Glutamatergic neuron (in vitro differentiated cells): ENCODE data around the gene AKR7A2. TPM values are rescaled to one million over a fixed set of nuclear protein-coding genes. Genes with fewer than 3 reads are reported as not detected.
A peak's percentile ranks its signal among the peaks of the same experiment; 100 is the strongest.
"Not testable (repeated sequence)": the region's sequence is repeated elsewhere in the genome, so short reads cannot be mapped to it uniquely, and the experiment has no call there.

Experiments used
- DNase-seq: peaks from one replicate; pipeline ENCODE4 v3.0.0; 2022
- H3K27ac Mint-ChIP-seq: one replicate; pipeline ENCODE4 v1.8.0; 2020; ENCODE audit warnings: mild to moderate bottlenecking, mixed read lengths, inconsistent platforms; ENCODE audit not compliant: unreplicated experiment
- H3K27me3 Mint-ChIP-seq: one replicate; pipeline ENCODE4 v1.8.0; 2020; ENCODE audit warnings: mild to moderate bottlenecking, moderate library complexity, mixed read lengths, inconsistent platforms; ENCODE audit not compliant: unreplicated experiment
- H3K36me3 Mint-ChIP-seq: one replicate; pipeline ENCODE4 v1.8.0; 2020; ENCODE audit warnings: mild to moderate bottlenecking, mixed read lengths, inconsistent platforms; ENCODE audit not compliant: unreplicated experiment
- H3K4me1 Mint-ChIP-seq: one replicate; pipeline ENCODE4 v1.8.0; 2020; ENCODE audit warnings: mild to moderate bottlenecking, low read depth, mixed read lengths, inconsistent platforms; ENCODE audit not compliant: unreplicated experiment
- H3K4me3 Mint-ChIP-seq: one replicate; pipeline ENCODE4 v1.8.0; 2020; ENCODE audit warnings: mild to moderate bottlenecking, mixed read lengths, inconsistent platforms; ENCODE audit not compliant: unreplicated experiment
- H3K9me3 Mint-ChIP-seq: one replicate; pipeline ENCODE4 v1.8.0; 2020; ENCODE audit warnings: mild to moderate bottlenecking, moderate library complexity, mixed read lengths, inconsistent platforms; ENCODE audit not compliant: unreplicated experiment
- total RNA-seq: library from RNA; stranded (reverse); fragmentation: NEBNext Ultra II Directional; extraction: Animal tissue kit (Norgen Biotek cat#: 25700); gene quantifications from one replicate; pipeline ENCODE4 v1.2.1, GENCODE V29; 2021; ENCODE audit not compliant: unreplicated experiment
- TF ChIP-seq, protein P1 (sequence below): fragments of 200-600 bp; sonication (generic); IDR thresholded peaks from one replicate; pipeline ENCODE4 v1.5.0; 2021; ENCODE audit not compliant: partially characterized antibody, unreplicated experiment

AKR7A2 gene
- total RNA-seq, 1 donor from 2014 or later = 35.7 TPM

DNA sequence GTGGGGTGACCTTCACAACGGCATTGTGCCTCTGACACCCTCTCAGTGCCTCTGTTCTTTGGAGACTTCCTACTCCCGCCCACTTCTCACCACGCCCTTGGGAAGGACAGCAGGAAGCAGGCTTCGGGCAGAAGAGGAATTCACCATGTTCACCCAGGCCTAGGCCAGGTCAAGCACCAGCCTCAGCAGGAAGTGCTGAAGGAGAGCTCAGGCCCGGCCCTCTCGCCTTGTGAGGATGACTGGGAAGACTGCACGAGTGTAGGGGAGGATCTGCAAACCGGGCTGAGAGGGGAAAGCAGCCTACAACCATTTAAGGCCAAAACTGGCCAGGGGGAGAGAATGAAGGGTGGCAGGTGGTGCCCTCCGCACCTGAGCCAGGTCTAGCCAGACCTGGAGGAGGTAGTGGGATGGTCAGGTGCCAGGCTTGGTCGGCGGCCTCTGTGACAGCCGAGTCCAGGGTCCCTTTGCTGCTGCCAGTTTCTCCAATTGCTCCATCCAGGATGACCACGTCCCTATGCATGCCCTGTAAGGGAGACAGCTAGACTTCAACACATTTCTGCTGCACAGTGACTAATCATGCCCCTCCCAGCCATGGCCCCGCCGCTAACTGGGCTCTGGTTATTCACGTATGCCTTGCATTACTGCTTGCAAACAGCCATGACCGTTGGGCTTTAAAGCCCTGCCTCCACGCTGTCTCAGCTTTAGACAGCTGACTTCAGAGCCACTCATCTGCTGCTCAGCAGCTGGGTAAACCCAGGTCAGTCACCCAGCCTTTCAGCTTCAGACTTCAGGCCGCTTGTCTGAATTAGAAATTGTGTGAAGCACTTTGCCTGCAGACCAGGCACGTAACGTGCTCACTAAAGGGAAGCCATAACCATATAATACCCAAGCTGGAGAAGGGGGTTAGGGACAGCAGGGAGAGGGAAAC lies 51.5 kb downstream of the AKR7A2 start:
- peaks cover 1% of the 10 kb centered on the region for H3K9me3 Mint-ChIP-seq
- DNase-seq = no peak
- H3K36me3 Mint-ChIP-seq = no peaks in the 10 kb centered on the region
- no peak overlapping the region for H3K27ac Mint-ChIP-seq
- H3K4me3 Mint-ChIP-seq = no peak overlapping the region
- TF ChIP-seq, protein P1, sequence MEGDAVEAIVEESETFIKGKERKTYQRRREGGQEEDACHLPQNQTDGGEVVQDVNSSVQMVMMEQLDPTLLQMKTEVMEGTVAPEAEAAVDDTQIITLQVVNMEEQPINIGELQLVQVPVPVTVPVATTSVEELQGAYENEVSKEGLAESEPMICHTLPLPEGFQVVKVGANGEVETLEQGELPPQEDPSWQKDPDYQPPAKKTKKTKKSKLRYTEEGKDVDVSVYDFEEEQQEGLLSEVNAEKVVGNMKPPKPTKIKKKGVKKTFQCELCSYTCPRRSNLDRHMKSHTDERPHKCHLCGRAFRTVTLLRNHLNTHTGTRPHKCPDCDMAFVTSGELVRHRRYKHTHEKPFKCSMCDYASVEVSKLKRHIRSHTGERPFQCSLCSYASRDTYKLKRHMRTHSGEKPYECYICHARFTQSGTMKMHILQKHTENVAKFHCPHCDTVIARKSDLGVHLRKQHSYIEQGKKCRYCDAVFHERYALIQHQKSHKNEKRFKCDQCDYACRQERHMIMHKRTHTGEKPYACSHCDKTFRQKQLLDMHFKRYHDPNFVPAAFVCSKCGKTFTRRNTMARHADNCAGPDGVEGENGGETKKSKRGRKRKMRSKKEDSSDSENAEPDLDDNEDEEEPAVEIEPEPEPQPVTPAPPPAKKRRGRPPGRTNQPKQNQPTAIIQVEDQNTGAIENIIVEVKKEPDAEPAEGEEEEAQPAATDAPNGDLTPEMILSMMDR = no peak
- H3K4me1 Mint-ChIP-seq = no peaks in the 10 kb centered on the region
- peaks cover 3% of the 10 kb centered on the region for H3K27me3 Mint-ChIP-seq

DNA sequence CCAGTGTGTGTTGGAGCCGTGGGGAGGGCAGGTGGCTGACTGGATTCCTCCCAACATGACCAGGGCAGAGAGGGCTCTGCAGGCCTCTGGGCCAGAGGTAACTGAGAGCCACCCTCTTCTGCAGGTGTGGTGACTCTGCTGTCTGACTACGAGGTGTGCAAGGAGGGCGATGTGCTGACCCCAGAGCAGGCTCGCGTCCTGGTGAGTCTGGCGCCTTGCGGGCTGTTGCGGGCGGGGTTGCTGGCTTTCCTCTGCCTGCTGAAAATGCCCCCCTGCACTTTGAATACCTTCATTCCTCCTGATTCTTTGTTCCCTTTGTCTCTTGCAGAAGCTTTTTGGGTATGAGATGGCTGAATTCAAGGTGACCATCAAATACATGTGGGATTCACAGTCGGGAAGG lies 53.6 kb downstream of the AKR7A2 start:
- Mint-ChIP-seq H3K9me3 (peaks cover 1% of the 10 kb centered on the region), H3K27ac (no peak overlapping the region), H3K4me1 (no peaks in the 10 kb centered on the region), H3K27me3 (peaks cover 5% of the 10 kb centered on the region), H3K4me3 (no peak overlapping the region), H3K36me3 (no peaks in the 10 kb centered on the region)
- no peak for DNase-seq
- TF ChIP-seq, protein P1 = no peak

DNA sequence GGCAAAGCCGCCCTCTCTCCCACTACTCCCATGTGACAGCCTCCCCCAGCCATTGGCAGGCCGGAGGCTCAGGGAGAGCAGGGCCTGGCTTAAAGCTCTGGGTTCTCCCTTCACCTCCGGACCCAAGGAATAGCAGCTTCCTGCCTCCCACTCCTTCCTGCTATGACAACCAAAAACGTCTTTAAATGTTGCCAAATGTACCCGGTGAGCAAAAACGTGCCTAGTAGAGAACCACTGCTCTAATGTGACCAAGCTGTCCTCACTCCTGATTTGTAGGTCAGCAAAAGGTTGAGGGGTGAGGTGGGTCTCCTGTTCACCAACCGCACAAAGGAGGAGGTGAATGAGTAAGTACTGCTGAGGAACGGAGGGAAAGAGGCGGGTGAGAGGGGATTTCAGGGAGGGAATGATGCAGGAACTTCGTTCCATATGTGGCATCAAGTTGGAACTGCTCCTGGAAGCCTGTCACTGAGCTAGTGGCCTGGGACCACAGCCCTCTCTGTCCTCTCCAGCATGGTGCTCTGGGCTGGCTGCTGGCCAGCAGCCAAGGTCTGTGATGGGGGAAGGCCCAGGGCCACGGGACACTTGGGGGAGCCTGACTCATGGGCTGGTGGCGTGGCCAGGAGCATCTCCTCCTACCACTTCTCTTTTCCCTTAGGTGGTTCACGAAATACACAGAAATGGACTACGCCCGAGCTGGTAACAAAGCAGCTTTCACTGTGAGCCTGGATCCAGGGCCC lies 54.6 kb downstream of the AKR7A2 start:
- TF ChIP-seq, protein P1 = no peak
- H3K27me3 Mint-ChIP-seq = peaks cover 1% of the 10 kb centered on the region
- H3K9me3 Mint-ChIP-seq = peaks cover 5% of the 10 kb centered on the region
- no peak for DNase-seq
- no peak overlapping the region for H3K4me3 Mint-ChIP-seq
- H3K36me3 Mint-ChIP-seq = no peaks in the 10 kb centered on the region
- H3K4me1 Mint-ChIP-seq = peaks cover 4% of the 10 kb centered on the region
- peak overlapping the region; percentile 31 for H3K27ac Mint-ChIP-seq

DNA sequence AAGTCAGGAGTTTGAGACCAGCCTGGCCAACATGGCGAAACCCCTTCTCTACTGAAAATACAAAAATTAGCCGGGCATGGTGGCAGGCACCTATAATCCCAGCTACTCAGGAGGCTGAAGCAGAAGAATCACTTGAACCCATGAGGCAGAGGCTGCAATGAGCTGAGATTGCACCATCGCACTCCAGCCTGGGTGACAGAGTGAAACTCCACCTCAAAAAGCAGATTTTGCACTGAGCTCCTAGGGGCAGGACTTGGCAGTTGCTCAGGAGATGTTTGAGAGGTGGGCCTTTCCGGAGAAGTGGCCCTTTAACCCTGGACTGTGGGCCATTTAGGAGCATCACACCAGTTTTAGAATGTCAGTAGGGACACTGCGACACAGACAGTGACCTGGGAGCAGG lies 55.6 kb downstream of the AKR7A2 start:
- not testable (repeated sequence) for H3K27me3 Mint-ChIP-seq, H3K4me3 Mint-ChIP-seq, H3K36me3 Mint-ChIP-seq, DNase-seq, H3K9me3 Mint-ChIP-seq, H3K4me1 Mint-ChIP-seq, H3K27ac Mint-ChIP-seq

DNA sequence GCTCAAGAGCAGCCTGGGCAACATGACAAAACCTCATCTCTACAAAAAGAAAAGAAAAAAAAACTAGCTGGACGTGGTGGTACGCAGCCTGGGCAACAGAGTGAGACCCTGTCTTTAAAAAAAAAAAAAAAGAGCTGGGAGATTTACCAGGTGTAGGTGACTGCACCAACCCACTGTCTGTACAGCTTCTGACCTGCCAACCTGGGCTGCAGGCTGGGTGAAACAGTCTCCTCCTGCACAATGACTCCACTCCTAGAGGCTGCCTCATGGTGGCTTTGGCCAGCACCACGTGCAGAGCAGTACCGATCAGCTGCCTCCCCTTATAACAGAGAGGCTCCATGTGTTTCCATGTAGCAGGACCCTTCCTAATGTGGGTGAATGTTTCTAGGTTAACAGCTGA lies 56.7 kb downstream of the AKR7A2 start:
- H3K4me1 Mint-ChIP-seq = peaks cover 8% of the 10 kb centered on the region
- peaks cover 1% of the 10 kb centered on the region for H3K27me3 Mint-ChIP-seq
- no peak overlapping the region for H3K27ac Mint-ChIP-seq
- TF ChIP-seq, protein P1 = no peak
- no peaks in the 10 kb centered on the region for H3K36me3 Mint-ChIP-seq
- H3K4me3 Mint-ChIP-seq = no peak overlapping the region
- H3K9me3 Mint-ChIP-seq = peaks cover 7% of the 10 kb centered on the region
- no peak for DNase-seq
